ENCODE measurements around the gene ZNF784.

The ZNF784 gene

GRCh38 chr19:55623561-55623960, 805 bp downstream of the ZNF784 start:
- no peak for DNase-seq (ENCODE audit: extremely low read depth, low read depth)
- TF ChIP-seq, protein P1, sequence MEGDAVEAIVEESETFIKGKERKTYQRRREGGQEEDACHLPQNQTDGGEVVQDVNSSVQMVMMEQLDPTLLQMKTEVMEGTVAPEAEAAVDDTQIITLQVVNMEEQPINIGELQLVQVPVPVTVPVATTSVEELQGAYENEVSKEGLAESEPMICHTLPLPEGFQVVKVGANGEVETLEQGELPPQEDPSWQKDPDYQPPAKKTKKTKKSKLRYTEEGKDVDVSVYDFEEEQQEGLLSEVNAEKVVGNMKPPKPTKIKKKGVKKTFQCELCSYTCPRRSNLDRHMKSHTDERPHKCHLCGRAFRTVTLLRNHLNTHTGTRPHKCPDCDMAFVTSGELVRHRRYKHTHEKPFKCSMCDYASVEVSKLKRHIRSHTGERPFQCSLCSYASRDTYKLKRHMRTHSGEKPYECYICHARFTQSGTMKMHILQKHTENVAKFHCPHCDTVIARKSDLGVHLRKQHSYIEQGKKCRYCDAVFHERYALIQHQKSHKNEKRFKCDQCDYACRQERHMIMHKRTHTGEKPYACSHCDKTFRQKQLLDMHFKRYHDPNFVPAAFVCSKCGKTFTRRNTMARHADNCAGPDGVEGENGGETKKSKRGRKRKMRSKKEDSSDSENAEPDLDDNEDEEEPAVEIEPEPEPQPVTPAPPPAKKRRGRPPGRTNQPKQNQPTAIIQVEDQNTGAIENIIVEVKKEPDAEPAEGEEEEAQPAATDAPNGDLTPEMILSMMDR (IDR thresholded peaks at IDR 0.05; ENCODE audit: low read depth, low read length) = no peak

DNA sequence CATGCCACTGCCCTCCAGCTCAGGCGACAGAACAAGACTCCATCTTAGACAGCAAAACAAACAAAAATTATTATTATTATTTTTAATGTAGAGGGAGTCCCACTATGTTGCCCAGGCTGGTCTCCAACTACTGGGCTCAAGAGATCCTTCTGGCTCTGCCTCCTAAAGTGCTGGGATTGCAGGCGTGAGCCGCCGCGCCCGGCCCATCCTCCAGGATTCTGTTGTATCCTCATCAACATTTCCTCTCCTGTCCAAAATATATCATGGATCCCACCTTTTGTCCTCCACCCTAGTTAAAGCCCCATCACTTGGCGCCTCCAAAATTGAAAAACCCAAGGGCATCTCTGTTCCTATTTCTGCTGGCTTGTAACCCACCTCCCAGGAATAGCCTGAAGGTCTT, 1.2 kb downstream of the ZNF784 start:
- DNase-seq (ENCODE audit: extremely low read depth, low read depth) = no peak
- TF ChIP-seq, protein P1 (IDR thresholded peaks at IDR 0.05; ENCODE audit: low read depth, low read length) = no peak

DNA sequence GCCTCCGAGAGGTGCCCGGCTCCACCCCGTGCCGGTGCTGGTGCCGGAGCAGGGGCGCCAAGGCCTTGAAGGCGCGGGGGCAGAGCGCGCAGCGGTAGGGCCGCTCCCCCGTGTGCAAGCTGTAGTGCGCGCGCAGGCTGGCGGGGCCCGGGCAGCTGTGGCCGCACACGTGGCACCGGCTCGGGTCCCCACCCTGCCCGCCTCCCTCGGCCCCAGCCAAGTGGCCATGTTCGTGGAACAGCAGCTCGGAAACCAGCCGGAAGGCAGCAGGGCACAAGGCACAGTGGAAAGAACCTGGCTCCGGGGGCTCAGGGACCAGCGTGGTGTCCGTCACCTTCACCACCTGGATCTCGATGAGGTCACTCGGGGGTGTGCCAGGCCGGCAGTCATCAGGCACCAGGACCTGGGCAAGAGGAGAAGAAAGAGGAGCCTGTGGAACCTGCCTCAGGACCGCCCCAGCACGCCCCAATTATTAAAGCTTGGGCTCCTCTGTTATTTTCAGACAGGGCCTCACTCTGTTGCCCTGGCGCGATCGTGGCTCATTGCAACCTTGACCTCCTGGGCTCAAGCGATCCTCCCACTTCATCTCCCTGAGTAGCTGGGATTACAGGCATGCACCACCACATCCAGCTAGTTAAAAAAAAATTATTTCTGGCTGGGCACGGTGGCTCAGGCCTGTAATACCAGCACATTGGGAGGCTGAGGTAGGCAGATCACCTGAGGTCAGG, 2.0 kb downstream of the ZNF784 start:
- DNase-seq (ENCODE audit: extremely low read depth, low read depth) = no peak
- TF ChIP-seq, protein P1 (IDR thresholded peaks at IDR 0.05; ENCODE audit: low read depth, low read length) = no peak

DNA sequence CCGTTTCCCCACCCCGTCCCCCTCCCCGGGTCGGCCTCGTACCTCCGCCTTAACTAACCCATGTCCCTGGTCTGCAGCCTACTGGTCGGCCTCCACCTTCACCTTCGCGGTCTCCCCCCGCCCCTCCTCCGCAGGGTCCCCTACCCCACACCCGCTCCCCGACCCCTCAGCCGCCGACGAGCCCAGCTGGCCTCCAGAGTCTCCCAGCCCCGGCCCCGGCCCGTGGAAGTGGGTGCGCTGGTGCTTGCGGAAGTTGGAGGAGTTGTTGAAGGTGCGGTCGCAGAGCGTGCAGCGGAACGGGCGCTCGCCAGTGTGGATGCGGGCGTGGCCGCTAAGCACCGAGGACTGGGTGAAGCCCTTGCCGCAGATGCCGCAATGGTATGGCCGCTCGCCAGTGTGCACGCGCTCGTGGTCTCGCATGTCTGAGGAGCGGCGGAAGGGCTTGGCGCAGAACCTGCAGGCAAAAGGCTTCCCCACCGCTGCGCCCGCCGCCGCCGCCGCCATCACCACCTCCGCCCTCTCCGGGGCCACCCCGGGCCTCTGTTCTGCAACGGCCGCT, 2.6 kb downstream of the ZNF784 start:
- TF ChIP-seq, protein P1 (IDR thresholded peaks at IDR 0.05; ENCODE audit: low read depth, low read length) = no peak
- no peak for DNase-seq (ENCODE audit: extremely low read depth, low read depth)

DNA sequence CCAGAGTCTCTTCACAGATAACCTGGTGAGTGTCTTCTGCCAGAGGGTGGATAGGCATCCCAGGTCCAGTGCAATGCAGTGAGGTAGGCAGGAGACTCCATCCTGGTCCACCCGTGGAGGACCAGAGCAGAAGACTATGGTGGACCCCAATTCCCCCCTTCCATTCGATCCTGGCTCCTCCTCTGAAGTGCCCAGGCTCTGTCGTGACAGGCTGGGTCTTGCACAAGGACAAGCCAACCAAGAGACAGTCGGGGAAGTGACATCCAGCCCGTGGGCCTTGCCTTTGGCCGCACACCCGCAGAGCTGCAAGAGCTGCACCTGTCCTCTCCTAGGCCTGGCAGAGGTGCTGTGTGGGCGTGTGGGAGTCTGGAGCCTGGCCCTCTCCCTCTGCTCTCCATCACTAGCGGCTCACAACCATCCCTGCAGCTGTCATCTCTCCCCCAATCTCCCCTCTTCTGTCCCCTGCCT, 3.1 kb downstream of the ZNF784 start:
- DNase-seq (ENCODE audit: extremely low read depth, low read depth) = no peak
- TF ChIP-seq, protein P1 (IDR thresholded peaks at IDR 0.05; ENCODE audit: low read depth, low read length) = no peak

GRCh38 chr19:55620410-55621204, 3.8 kb downstream of the ZNF784 start:
- TF ChIP-seq, protein P1 (IDR thresholded peaks at IDR 0.05; ENCODE audit: low read depth, low read length) = no peak
- no peak for DNase-seq (ENCODE audit: extremely low read depth, low read depth)

- TF ChIP-seq, protein P1 (IDR thresholded peaks at IDR 0.05; ENCODE audit: low read depth, low read length) = no peak
- DNase-seq (ENCODE audit: extremely low read depth, low read depth) = no peak
Observed at GRCh38 chr19:55619286-55619685, 5.1 kb downstream of the ZNF784 start.
